ENCODE measurements around the gene RNPS1.

Gene RNPS1

DNA sequence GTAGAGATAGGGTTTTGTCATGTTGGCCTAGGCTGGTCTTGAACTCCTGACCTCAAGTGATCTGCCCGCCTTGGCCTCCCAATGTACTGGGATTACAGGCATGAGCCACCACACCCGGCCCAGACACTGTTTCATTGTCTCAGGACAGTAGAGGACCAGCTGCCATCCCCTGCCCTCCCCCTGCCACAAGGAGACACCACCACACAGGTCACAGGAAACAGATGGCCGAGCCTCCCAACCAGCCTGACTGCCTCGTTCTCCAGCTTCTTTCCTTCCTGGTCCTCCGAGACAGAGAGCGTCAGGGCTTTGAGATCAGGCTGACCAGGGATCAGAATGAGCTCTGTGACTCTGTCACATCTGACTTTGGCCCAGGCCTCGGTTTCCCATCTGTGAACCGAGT is 20.8 kb upstream of the RNPS1 start:
- no peaks in the 10 kb centered on the region for H3K27me3 ChIP-seq (ENCODE audit: low read depth, low read length)
- no peaks in the 10 kb centered on the region for H3K9me3 ChIP-seq (ENCODE audit: insufficient read depth, low read length)
- no peaks in the 10 kb centered on the region for H4K20me1 ChIP-seq (ENCODE audit: insufficient read depth, low read length)
- no peak overlapping the region for H3K9ac ChIP-seq (ENCODE audit: low read length)
- H3K79me2 ChIP-seq (ENCODE audit: low read length): no peaks in the 10 kb centered on the region
- no peaks in the 10 kb centered on the region for H3K4me1 ChIP-seq (ENCODE audit: low read length)
- no peaks in the 10 kb centered on the region for H3K36me3 ChIP-seq (replicated peaks; ENCODE audit: low read depth, low read length)
- no peak overlapping the region for H2AFZ ChIP-seq (ENCODE audit: low read depth, low read length)
- H3K4me3 ChIP-seq (ENCODE audit: low read length): no peak overlapping the region
- no peak for TF ChIP-seq EZH2phosphoT487 (IDR thresholded peaks at IDR 0.05; ENCODE audit: low read depth)
- TF ChIP-seq, protein P1, sequence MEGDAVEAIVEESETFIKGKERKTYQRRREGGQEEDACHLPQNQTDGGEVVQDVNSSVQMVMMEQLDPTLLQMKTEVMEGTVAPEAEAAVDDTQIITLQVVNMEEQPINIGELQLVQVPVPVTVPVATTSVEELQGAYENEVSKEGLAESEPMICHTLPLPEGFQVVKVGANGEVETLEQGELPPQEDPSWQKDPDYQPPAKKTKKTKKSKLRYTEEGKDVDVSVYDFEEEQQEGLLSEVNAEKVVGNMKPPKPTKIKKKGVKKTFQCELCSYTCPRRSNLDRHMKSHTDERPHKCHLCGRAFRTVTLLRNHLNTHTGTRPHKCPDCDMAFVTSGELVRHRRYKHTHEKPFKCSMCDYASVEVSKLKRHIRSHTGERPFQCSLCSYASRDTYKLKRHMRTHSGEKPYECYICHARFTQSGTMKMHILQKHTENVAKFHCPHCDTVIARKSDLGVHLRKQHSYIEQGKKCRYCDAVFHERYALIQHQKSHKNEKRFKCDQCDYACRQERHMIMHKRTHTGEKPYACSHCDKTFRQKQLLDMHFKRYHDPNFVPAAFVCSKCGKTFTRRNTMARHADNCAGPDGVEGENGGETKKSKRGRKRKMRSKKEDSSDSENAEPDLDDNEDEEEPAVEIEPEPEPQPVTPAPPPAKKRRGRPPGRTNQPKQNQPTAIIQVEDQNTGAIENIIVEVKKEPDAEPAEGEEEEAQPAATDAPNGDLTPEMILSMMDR (IDR thresholded peaks at IDR 0.05; ENCODE audit: low read depth, low read length): no peak
- no peak overlapping the region for H3K27ac ChIP-seq (ENCODE audit: low read length)
- no peak overlapping the region for H3K4me2 ChIP-seq (ENCODE audit: low read length)

DNA sequence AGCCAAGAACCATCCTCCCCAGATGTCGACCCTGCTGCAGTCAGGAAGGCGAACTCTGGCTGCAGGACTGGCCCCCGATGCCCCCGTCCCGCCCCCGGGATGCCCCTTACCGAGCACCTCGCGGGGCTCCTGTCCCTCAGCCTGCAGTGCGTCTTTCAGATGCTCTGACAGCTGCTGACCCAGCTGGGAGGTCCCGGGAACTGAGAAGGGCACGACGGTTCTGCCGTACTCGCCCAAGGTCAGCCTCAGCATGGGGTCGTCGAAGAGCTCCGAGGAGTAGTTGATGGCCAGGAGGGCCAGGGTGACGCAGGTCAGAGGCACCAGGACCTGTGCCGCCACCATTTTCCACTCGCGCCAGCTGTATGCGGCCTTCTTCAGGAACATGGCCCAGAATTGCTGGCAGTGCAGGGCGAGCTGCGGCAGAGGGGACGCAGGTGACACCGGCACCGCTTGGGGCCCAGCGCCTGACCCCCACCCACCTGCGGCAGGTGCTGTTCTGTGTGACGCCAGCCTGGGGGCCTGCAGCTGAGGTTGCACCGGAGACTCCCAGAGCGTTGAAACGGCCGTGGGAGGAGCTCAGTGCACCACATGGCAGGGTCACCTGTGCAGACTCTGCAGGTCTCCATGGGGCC is 20.1 kb upstream of the RNPS1 start:
- Histone ChIP-seq H3K27ac (ENCODE audit: low read length) (no peak overlapping the region), H3K4me3 (ENCODE audit: low read length) (no peak overlapping the region), H3K79me2 (ENCODE audit: low read length) (no peaks in the 10 kb centered on the region), H3K36me3 (replicated peaks; ENCODE audit: low read depth, low read length) (no peaks in the 10 kb centered on the region), H2AFZ (ENCODE audit: low read depth, low read length) (no peak overlapping the region), H3K9me3 (ENCODE audit: insufficient read depth, low read length) (no peaks in the 10 kb centered on the region), H3K9ac (ENCODE audit: low read length) (no peak overlapping the region), H3K27me3 (ENCODE audit: low read depth, low read length) (no peaks in the 10 kb centered on the region), H3K4me1 (ENCODE audit: low read length) (no peaks in the 10 kb centered on the region), H4K20me1 (ENCODE audit: insufficient read depth, low read length) (no peaks in the 10 kb centered on the region), H3K4me2 (ENCODE audit: low read length) (no peak overlapping the region)
- TF ChIP-seq, protein P1 (IDR thresholded peaks at IDR 0.05; ENCODE audit: low read depth, low read length): no peak
- no peak for TF ChIP-seq EZH2phosphoT487 (IDR thresholded peaks at IDR 0.05; ENCODE audit: low read depth)

GRCh38 chr16:2286550-2286949 is 18.6 kb upstream of the RNPS1 start:
- no peak overlapping the region for H3K9ac ChIP-seq (ENCODE audit: low read length)
- peaks cover 5% of the 10 kb centered on the region; the same call in 1 of the 2 replicates for H3K4me1 ChIP-seq (ENCODE audit: low read length)
- H3K9me3 ChIP-seq (ENCODE audit: insufficient read depth, low read length): no peaks in the 10 kb centered on the region
- H3K27ac ChIP-seq (ENCODE audit: low read length): no peak overlapping the region
- H3K27me3 ChIP-seq (ENCODE audit: low read depth, low read length): no peaks in the 10 kb centered on the region
- no peaks in the 10 kb centered on the region for H4K20me1 ChIP-seq (ENCODE audit: insufficient read depth, low read length)
- no peak overlapping the region for H3K4me2 ChIP-seq (ENCODE audit: low read length)
- TF ChIP-seq, protein P1 (IDR thresholded peaks at IDR 0.05; ENCODE audit: low read depth, low read length): no peak
- no peak for TF ChIP-seq EZH2phosphoT487 (IDR thresholded peaks at IDR 0.05; ENCODE audit: low read depth)
- no peak overlapping the region for H2AFZ ChIP-seq (ENCODE audit: low read depth, low read length)
- no peak overlapping the region for H3K4me3 ChIP-seq (ENCODE audit: low read length)
- no peaks in the 10 kb centered on the region for H3K36me3 ChIP-seq (replicated peaks; ENCODE audit: low read depth, low read length)
- H3K79me2 ChIP-seq (ENCODE audit: low read length): no peaks in the 10 kb centered on the region

DNA sequence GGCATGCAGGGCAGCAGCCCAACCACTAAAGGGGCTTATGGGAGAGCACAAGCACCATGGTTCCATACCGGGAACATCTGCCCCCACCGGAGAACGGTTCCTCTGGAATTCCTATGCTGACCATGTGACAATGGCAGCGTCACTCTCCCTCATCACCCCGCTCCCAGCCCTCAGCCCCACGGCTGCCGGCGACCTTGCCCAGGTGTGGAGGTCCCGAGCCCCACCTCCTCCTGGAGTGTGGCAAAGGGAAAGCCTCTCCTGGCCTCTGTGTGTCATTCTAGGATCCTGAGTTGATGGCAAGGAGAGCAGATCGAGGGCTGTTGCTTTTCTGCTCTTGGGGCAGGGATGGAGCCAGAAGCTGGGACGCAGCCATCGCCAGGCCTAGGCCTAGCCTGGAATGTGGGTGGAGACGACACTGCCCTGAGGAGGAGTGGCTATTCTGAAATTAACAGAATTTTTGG is 17.8 kb upstream of the RNPS1 start:
- TF ChIP-seq, protein P1 (IDR thresholded peaks at IDR 0.05; ENCODE audit: low read depth, low read length): no peak
- no peak for TF ChIP-seq EZH2phosphoT487 (IDR thresholded peaks at IDR 0.05; ENCODE audit: low read depth)
- no peak overlapping the region for H3K4me3 ChIP-seq (ENCODE audit: low read length)
- no peaks in the 10 kb centered on the region for H3K79me2 ChIP-seq (ENCODE audit: low read length)
- H3K36me3 ChIP-seq (replicated peaks; ENCODE audit: low read depth, low read length): no peaks in the 10 kb centered on the region
- no peak overlapping the region for H3K4me2 ChIP-seq (ENCODE audit: low read length)
- H3K4me1 ChIP-seq (ENCODE audit: low read length): peaks cover 5% of the 10 kb centered on the region; the same call in 1 of the 2 replicates
- no peak overlapping the region for H3K9ac ChIP-seq (ENCODE audit: low read length)
- no peaks in the 10 kb centered on the region for H3K27me3 ChIP-seq (ENCODE audit: low read depth, low read length)
- no peaks in the 10 kb centered on the region for H3K9me3 ChIP-seq (ENCODE audit: insufficient read depth, low read length)
- no peak overlapping the region for H3K27ac ChIP-seq (ENCODE audit: low read length)
- H4K20me1 ChIP-seq (ENCODE audit: insufficient read depth, low read length): no peaks in the 10 kb centered on the region
- H2AFZ ChIP-seq (ENCODE audit: low read depth, low read length): no peak overlapping the region

Data from OCI-LY3 (cell line).